Measurements from ENCODE around the gene ARPC4.

GRCh38 chr3:9846231-9846630 is 53.3 kb downstream of the ARPC4 start:
- TF ChIP-seq POLR2A (IDR thresholded peaks at IDR 0.05) (no peak), CTCF (IDR thresholded peaks at IDR 0.05) (no peak)

All from transverse colon (tissue), 3 donors.